SK-N-MC (cell line): ENCODE results near the gene HAUS1.

ENCODE experiments used
- EZH2 ChIP-seq: fragments of 200-600 bp; sonication (generic); IDR thresholded peaks from one replicate; pipeline ENCODE4 v1.6.1; 2017; ENCODE audit warnings: antibody characterized with exemption
- FOXP2 ChIP-seq: optimal IDR thresholded peaks from 2 replicates; pipeline ENCODE3; 2011; ENCODE audit warnings: mild to moderate bottlenecking, moderate library complexity; ENCODE audit not compliant: insufficient read depth; ENCODE audit errors: extremely low read length, control extremely low read depth
- POLR2AphosphoS5 ChIP-seq: IDR thresholded peaks from 2 replicates; pipeline ENCODE4 v1.6.1; 2012; ENCODE audit warnings: mild to moderate bottlenecking, low read depth, low read length, borderline replicate concordance

- TF ChIP-seq POLR2AphosphoS5 = no peak
- TF ChIP-seq EZH2 = no peak
- TF ChIP-seq FOXP2 = no peak
These were observed 31.8 kb upstream of the HAUS1 start for GRCh38 chr18:46072376-46072867.
